Occipital lobe (tissue), 2 donors: Measurements from ENCODE around the gene GRM7. TPM values are rescaled to one million over a fixed set of nuclear protein-coding genes. Genes with fewer than 3 reads are reported as not detected.

ENCODE experiments used
- DNase-seq: peaks from one replicate; lab custom pipeline; 2025; lab: John Stamatoyannopoulos, UW
- total RNA-seq: library from RNA; depleted of rRNA; stranded (reverse); fragments of >200 nt; gene quantifications from one replicate; pipeline ENCODE4 v1.2.3, GENCODE V29; 2014

The GRM7 gene
- total RNA-seq, 1 donor from 2014 or later, result 98.9 TPM

GRCh38 chr3:6965881-6966280 is 105.0 kb downstream of the GRM7 start:
- DNase-seq, result no peak

GRCh38 chr3:6971933-6972332 is 111.0 kb downstream of the GRM7 start:
- DNase-seq, result no peak

DNA sequence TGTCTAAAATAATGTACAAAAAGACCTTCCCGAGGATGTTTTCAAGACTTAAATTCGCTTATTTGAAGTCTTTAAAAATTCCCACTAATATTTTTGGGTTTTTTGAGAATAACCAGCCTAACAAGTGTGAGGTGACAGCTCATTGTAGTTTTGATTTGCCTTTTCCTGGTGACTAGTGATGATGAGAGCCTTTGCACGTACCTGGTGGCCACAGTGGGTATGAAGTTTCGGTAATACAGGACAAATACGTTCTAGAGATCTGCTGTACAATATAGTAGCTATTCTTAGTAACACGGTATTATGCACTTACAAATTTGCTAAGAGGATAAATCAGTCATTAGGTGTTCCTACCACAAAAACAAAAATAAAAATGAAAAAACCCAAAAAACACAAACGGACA is 124.9 kb downstream of the GRM7 start:
- DNase-seq, result no peak

GRCh38 chr3:6989608-6990291 is 128.8 kb downstream of the GRM7 start:
- DNase-seq, result no peak

GRCh38 chr3:6994081-6994668 is 133.3 kb downstream of the GRM7 start:
- DNase-seq, result no peak

- no peak for DNase-seq
These were observed 139.6 kb downstream of the GRM7 start for GRCh38 chr3:7000501-7000900.

GRCh38 chr3:7001370-7001769 is 140.5 kb downstream of the GRM7 start:
- no peak for DNase-seq

GRCh38 chr3:7015683-7016440 is 154.9 kb downstream of the GRM7 start:
- no peak for DNase-seq

- DNase-seq, result no peak
These were observed 164.8 kb downstream of the GRM7 start for GRCh38 chr3:7025581-7026300.

GRCh38 chr3:7029562-7029961 is 168.6 kb downstream of the GRM7 start:
- DNase-seq, result no peak

DNA sequence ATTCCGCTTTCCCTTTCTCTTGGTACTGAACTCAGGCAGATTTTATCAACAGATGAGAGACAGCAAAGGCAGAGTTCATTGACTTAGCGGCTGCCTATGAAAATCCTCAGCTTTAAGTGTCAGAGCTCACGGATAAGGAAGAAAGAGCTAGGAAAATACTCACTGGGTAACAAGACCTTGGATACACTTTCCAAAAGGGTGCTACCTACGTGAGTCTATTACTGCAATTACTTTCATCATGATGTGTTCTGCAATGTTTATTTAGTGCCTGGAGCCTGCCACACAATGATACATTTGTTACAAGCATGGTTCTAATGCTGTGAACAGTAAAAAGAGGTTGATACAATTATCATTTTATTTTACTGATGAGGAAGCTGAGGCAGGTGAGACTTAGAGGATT is 177.5 kb downstream of the GRM7 start:
- DNase-seq, result no peak

- no peak for DNase-seq
These were observed 201.8 kb downstream of the GRM7 start for GRCh38 chr3:7062714-7063113.

DNA sequence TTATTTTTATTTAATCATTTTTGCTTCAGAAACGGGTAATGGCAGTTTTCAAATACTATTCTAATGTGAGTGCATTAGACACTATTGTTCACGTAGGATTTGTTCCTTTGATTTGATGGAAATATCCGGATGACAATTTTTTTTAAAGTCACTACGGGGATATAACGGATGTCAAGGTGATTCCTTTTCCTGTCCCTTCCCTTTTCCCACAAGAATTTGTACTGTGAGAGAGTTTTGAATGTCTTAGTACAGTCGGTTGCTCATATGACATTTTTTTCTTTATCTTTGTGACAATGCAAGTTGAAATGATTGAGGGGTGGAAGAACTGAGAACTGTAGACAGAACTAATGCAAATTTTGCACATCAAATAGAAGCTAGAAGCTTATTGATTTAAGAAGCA is 209.5 kb downstream of the GRM7 start:
- no peak for DNase-seq

- DNase-seq, result no peak
These were observed 213.3 kb downstream of the GRM7 start for GRCh38 chr3:7074217-7074616.

- DNase-seq, result no peak
These were observed 214.2 kb downstream of the GRM7 start for GRCh38 chr3:7075117-7075516.

DNA sequence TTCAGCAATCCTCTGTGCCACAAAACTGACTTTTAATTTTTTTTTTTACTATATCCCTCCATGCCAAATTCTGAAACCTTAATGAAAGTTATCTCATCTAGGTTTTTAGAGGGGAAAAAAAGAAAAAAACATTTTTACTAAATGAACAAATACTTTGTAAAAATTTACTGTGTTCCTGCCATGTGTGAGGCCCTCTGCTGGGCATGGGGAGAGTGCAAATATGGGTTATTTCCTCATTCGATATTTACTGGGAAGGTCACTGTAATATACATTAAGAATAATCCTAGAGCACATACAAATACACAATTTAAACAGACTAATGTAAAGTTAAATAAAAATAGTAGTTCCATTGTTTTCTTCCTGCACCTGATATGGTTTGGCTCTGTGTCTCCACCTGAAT is 215.0 kb downstream of the GRM7 start:
- DNase-seq, result no peak

- DNase-seq, result no peak
These were observed 221.3 kb downstream of the GRM7 start for GRCh38 chr3:7082244-7082643.

- no peak for DNase-seq
These were observed 225.5 kb downstream of the GRM7 start for GRCh38 chr3:7086417-7086816.

GRCh38 chr3:7095116-7095515 is 234.2 kb downstream of the GRM7 start:
- DNase-seq, result no peak

GRCh38 chr3:7100136-7100535 is 239.2 kb downstream of the GRM7 start:
- DNase-seq, result no peak

- no peak for DNase-seq
These were observed 245.7 kb downstream of the GRM7 start for GRCh38 chr3:7106635-7107034.

DNA sequence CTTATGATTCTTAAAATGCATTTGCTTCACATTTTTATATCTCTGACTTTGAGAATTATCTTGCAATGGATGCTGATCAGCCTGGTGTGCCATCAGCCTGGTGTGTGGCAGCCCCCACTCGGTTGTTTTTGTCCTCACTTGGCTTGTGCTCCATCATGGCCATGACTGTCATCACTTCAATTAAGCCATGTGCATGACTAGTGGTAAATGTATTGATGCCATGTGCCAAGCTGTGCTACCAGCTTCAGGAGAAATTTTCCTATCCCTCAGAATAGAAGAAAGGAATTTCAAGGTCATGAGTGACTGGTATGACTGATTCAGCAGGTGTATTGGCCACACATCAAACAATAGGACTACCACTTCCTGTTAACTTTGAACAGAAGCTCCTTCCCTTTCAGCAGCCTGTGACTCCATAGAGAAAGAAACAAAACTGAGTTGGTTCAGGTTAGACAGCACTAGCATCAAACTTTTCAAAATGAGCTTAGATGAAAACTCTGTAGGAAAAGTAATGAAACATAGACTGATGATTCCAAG is 251.7 kb downstream of the GRM7 start:
- no peak for DNase-seq
